NCI-H2196 (cell line): ENCODE measurements around the gene MAP4K2.

Source experiments
- DNase-seq: peaks from one replicate; lab custom pipeline; 2025; ENCODE audit not compliant: unreplicated experiment; lab: John Stamatoyannopoulos, UW

MAP4K2 gene

GRCh38 chr11:64769283-64769682 is 33.7 kb downstream of the MAP4K2 start:
- no peak for DNase-seq

- no peak for DNase-seq
Observed at GRCh38 chr11:64768300-64768694, 34.7 kb downstream of the MAP4K2 start.

- peak; percentile 83 for DNase-seq
Observed at GRCh38 chr11:64767344-64768299, 35.4 kb downstream of the MAP4K2 start.

- no peak for DNase-seq
Observed at GRCh38 chr11:64766881-64767280, 36.1 kb downstream of the MAP4K2 start.

- DNase-seq: no peak
Observed at GRCh38 chr11:64765851-64766665, 37.0 kb downstream of the MAP4K2 start.

GRCh38 chr11:64765291-64765850 is 37.6 kb downstream of the MAP4K2 start:
- no peak for DNase-seq

GRCh38 chr11:64764753-64765152 is 38.3 kb downstream of the MAP4K2 start:
- no peak for DNase-seq

GRCh38 chr11:64764040-64764611 is 38.9 kb downstream of the MAP4K2 start:
- DNase-seq: no peak

- no peak for DNase-seq
Observed at GRCh38 chr11:64763526-64764039, 39.4 kb downstream of the MAP4K2 start.

GRCh38 chr11:64762674-64763525 is 40.1 kb downstream of the MAP4K2 start:
- peak; percentile 20 for DNase-seq

- no peak for DNase-seq
Observed at GRCh38 chr11:64762277-64762673, 40.7 kb downstream of the MAP4K2 start.

- DNase-seq: no peak
Observed at GRCh38 chr11:64760759-64761420, 42.1 kb downstream of the MAP4K2 start.

GRCh38 chr11:64759722-64760719 is 43.0 kb downstream of the MAP4K2 start, which contains the start of gene PYGM:
PYGM (minus strand) TSS chr11:64759974; CDS start chr11:64759898, 76 bp downstream.
- no peak for DNase-seq

GRCh38 chr11:64759131-64759721 is 43.8 kb downstream of the MAP4K2 start:
- DNase-seq: no peak

- no peak for DNase-seq
Observed at GRCh38 chr11:64758330-64759079, 44.5 kb downstream of the MAP4K2 start.

GRCh38 chr11:64757549-64758329 is 45.3 kb downstream of the MAP4K2 start:
- no peak for DNase-seq
